ENCODE measurements around the gene GABRG3. TPM values are rescaled to one million over a fixed set of nuclear protein-coding genes. Genes with fewer than 3 reads are reported as not detected.

GABRG3 gene
- total RNA-seq, 3 donors from 2014 or later (not counting 1 experiment from before 2014, with no cell fraction given): not detected

DNA sequence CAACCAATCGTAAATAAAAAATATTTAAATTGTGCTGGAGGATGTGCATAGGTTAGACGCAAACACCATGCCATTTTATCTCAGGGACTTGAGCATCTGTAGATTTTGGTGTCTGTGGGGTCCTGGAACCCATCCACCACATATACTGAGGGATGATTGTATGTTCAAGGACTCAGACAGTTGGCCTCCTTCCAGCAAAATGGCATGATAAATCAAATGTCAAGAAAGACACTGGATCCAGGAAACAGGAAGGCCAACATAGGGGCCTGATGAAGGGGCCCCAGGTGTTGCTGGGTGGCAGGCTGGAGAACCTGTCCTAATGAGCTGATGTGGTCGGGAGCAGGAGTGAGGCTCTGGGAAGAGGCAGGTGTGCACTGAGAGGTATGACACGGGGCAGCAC, 289.5 kb downstream of the GABRG3 start:
- TF ChIP-seq, protein P1, sequence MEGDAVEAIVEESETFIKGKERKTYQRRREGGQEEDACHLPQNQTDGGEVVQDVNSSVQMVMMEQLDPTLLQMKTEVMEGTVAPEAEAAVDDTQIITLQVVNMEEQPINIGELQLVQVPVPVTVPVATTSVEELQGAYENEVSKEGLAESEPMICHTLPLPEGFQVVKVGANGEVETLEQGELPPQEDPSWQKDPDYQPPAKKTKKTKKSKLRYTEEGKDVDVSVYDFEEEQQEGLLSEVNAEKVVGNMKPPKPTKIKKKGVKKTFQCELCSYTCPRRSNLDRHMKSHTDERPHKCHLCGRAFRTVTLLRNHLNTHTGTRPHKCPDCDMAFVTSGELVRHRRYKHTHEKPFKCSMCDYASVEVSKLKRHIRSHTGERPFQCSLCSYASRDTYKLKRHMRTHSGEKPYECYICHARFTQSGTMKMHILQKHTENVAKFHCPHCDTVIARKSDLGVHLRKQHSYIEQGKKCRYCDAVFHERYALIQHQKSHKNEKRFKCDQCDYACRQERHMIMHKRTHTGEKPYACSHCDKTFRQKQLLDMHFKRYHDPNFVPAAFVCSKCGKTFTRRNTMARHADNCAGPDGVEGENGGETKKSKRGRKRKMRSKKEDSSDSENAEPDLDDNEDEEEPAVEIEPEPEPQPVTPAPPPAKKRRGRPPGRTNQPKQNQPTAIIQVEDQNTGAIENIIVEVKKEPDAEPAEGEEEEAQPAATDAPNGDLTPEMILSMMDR (IDR thresholded peaks at IDR 0.05): no peak
- no peaks in the 10 kb centered on the region for H3K36me3 ChIP-seq (ENCODE audit: control insufficient read depth, insufficient read depth, low read length)
- H3K4me3 ChIP-seq (ENCODE audit: low read length): no peak overlapping the region
- DNase-seq: no peak
- Mint-ChIP-seq H3K27ac (no peak overlapping the region), H3K4me3 (no peak overlapping the region), H3K4me1 (no peaks in the 10 kb centered on the region), H3K36me3 (peaks cover 6% of the 10 kb centered on the region), H3K27me3 (ENCODE audit: low read depth in 2 of 2) (no peaks in the 10 kb centered on the region), H3K9me3 (peaks cover 18 to 23% of the 10 kb centered on the region in 2 donors)
- intact Hi-C loops (cut with micrococcal nuclease): no loop called here
- no peaks in the 10 kb centered on the region for H3K27me3 ChIP-seq (ENCODE audit: control insufficient read depth, insufficient read depth, low read length)
- no peak overlapping the region for H3K27ac ChIP-seq (ENCODE audit: low read length)
- WGBS (ENCODE audit: insufficient coverage): 79% methylated on average over 4 of the region's 4 CpGs
- no peak for ATAC-seq
- H3K9me3 ChIP-seq (ENCODE audit: control insufficient read depth, insufficient read depth, low read length): peaks cover 3% of the 10 kb centered on the region
- H3K4me1 ChIP-seq (ENCODE audit: control insufficient read depth, insufficient read depth, low read length): no peaks in the 10 kb centered on the region

DNA sequence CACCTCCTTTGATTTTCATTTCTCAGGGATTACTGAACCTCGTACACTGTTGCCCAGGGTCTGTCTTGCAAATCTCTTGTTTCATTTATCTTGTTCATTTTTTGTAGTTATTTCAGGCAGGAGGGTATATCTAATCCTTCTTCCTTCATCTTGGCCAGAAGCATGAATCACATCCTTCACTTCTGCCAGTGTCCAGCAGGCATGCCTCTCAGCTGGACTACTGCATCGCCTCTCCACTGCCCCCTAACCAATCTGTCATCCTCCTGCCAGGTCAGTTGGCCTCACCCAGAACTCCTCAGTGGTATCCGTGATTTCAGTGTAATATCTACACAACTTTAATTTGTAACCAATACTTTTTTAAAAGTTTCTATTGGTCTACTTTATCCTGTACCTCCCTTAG, 297.9 kb downstream of the GABRG3 start:
- TF ChIP-seq, protein P1 (IDR thresholded peaks at IDR 0.05): no peak
- DNase-seq (no peak), ATAC-seq (no peak)
- Mint-ChIP-seq H3K27ac (no peak overlapping the region), H3K4me1 (no peaks in the 10 kb centered on the region), H3K9me3 (peaks cover 15 to 25% of the 10 kb centered on the region in 2 donors), H3K27me3 (ENCODE audit: low read depth in 2 of 2) (no peaks in the 10 kb centered on the region), H3K4me3 (no peak overlapping the region), H3K36me3 (peaks cover 17% of the 10 kb centered on the region)
- Histone ChIP-seq H3K4me1 (ENCODE audit: control insufficient read depth, insufficient read depth, low read length) (no peaks in the 10 kb centered on the region), H3K4me3 (ENCODE audit: low read length) (no peak overlapping the region), H3K27me3 (ENCODE audit: control insufficient read depth, insufficient read depth, low read length) (no peaks in the 10 kb centered on the region), H3K36me3 (ENCODE audit: control insufficient read depth, insufficient read depth, low read length) (no peaks in the 10 kb centered on the region), H3K27ac (ENCODE audit: low read length) (no peak overlapping the region), H3K9me3 (ENCODE audit: control insufficient read depth, insufficient read depth, low read length) (peaks cover 10% of the 10 kb centered on the region)
- WGBS (ENCODE audit: insufficient coverage): 62% methylated on average over 3 of the region's 3 CpGs
- intact Hi-C loops (cut with micrococcal nuclease): no loop called here

DNA sequence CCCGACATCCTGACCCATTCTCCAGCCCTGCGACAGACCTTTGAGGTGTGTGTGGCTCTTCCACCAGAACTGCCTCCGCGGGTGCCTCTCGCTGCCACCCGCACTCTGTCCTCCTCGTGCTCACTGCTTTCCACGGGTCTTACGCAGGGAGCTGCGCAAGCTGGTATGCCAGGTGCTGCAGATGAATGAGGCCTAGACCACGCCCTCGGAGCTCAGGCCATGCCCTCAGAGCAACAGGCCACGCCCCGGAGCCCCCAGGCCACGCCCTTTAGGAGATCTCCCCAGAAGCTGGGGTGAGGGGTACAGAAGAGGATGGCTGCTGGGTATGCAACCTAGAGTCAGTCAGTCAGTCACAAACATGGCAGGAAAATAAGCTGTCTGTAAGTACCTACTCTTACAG, 300.3 kb downstream of the GABRG3 start:
- no peaks in the 10 kb centered on the region for H3K27me3 ChIP-seq (ENCODE audit: control insufficient read depth, insufficient read depth, low read length)
- H3K27me3 Mint-ChIP-seq (ENCODE audit: low read depth in 2 of 2): no peaks in the 10 kb centered on the region
- no peak overlapping the region for H3K27ac ChIP-seq (ENCODE audit: low read length)
- peaks cover 15% of the 10 kb centered on the region for H3K36me3 Mint-ChIP-seq
- peaks cover 15% of the 10 kb centered on the region for H3K9me3 ChIP-seq (ENCODE audit: control insufficient read depth, insufficient read depth, low read length)
- intact Hi-C loops (cut with micrococcal nuclease): no loop called here
- ATAC-seq (no peak), DNase-seq (no peak)
- WGBS (ENCODE audit: insufficient coverage): 77% methylated on average over 15 of the region's 15 CpGs
- H3K4me1 Mint-ChIP-seq: no peaks in the 10 kb centered on the region
- TF ChIP-seq, protein P1 (IDR thresholded peaks at IDR 0.05): no peak
- no peak overlapping the region for H3K27ac Mint-ChIP-seq
- peaks cover 15 to 18% of the 10 kb centered on the region in 2 donors for H3K9me3 Mint-ChIP-seq
- no peaks in the 10 kb centered on the region for H3K4me1 ChIP-seq (ENCODE audit: control insufficient read depth, insufficient read depth, low read length)
- H3K36me3 ChIP-seq (ENCODE audit: control insufficient read depth, insufficient read depth, low read length): no peaks in the 10 kb centered on the region
- no peak overlapping the region for H3K4me3 ChIP-seq (ENCODE audit: low read length)
- no peak overlapping the region for H3K4me3 Mint-ChIP-seq

DNA sequence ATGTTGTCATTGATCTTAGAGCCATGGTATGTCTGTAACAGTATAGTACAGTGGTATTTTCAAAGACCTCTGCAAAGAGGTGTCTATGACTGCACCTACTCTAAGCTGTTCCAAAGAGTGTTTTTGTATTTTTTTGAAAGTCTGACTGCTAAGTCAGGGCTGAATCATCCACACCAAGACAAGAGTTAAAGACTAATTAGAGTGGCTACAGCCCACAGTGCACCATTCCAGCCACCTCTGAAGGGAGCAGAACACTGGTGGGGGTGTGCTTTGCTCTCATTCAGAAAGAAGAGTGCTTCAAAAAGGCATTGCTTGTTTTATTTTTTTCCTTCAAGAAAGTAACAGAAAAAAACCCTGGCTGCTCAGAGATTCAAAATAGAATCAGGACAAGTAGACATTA, 301.4 kb downstream of the GABRG3 start:
- Mint-ChIP-seq H3K9me3 (peaks cover 13 to 18% of the 10 kb centered on the region in 2 donors), H3K27me3 (ENCODE audit: low read depth in 2 of 2) (no peaks in the 10 kb centered on the region), H3K27ac (no peak overlapping the region), H3K4me3 (no peak overlapping the region), H3K36me3 (peaks cover 9% of the 10 kb centered on the region), H3K4me1 (no peaks in the 10 kb centered on the region)
- no peaks in the 10 kb centered on the region for H3K27me3 ChIP-seq (ENCODE audit: control insufficient read depth, insufficient read depth, low read length)
- no peak overlapping the region for H3K27ac ChIP-seq (ENCODE audit: low read length)
- H3K4me3 ChIP-seq (ENCODE audit: low read length): no peak overlapping the region
- no peaks in the 10 kb centered on the region for H3K36me3 ChIP-seq (ENCODE audit: control insufficient read depth, insufficient read depth, low read length)
- TF ChIP-seq, protein P1 (IDR thresholded peaks at IDR 0.05): no peak
- no peak for ATAC-seq
- intact Hi-C loops (cut with micrococcal nuclease): no loop called here
- no peak for DNase-seq
- H3K9me3 ChIP-seq (ENCODE audit: control insufficient read depth, insufficient read depth, low read length): peaks cover 15% of the 10 kb centered on the region
- no peaks in the 10 kb centered on the region for H3K4me1 ChIP-seq (ENCODE audit: control insufficient read depth, insufficient read depth, low read length)
